Stimulated activated CD4-positive, alpha-beta T cell treated with anti-CD3 and anti-CD28 coated beads, Interleukin-4, amount 100 ng/mL, for 24 hours (primary cell): ENCODE results near the gene CPXM2.

ENCODE experiments used
- DNase-seq: peaks from one replicate; pipeline ENCODE4 v3.0.0-alpha.2; 2020

Gene CPXM2

DNA sequence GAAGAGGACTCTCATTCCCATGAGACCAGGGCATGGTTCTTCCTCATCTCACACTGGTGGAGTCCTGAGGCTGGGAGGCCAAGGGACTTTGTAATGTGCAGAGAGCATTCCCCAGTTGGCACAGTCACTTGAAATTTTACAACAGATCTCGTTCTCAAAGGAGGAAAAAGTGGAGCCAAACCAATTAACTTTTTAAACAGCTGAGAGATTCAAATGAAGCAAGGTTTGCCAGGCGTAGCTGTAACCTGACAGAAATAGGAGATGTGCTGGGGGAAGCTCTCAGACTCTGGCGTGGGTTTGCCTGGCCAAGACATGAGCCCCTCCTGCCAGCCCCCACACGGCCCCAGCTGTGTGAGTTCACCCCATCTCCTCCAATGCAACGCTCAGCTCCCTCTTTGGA, 12.0 kb upstream of the CPXM2 start:
- no peak for DNase-seq

DNA sequence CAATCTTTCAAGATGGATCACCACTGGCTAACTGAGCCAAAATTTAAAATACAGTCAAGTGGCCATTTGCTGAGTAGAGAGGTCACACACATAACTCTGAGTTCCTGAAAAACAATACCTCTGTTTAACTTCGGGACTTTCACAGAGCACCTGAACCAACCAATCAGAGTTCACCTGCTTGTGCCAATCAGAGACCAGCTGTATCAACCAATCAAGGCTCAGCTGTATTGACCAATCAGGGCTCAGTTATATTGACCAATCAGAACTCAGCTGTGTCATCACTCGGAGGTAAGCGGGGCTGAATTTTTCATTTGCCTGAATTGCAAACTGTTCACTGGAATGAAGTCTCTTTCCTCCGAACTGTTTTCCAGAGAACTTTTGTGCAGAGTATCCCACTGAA, 10.0 kb upstream of the CPXM2 start:
- DNase-seq = no peak

DNA sequence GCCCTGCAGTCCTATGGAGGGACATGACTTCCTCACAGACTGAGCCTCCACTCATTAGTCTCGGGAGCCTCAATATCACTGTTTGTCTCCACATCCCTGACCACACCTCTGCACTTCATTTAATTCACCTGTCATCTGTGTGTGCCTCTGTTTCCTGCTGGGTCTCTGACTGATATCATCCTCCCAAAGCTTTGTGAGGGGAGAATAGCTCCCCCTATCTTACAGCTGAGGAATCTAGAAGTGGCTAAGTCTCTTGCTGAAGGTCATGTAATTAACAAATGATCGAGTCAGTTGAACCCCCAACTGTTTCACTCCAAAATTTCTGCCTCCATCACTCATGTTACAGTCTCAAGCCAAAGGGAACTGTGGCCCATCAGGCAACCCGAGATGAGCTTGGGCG, 5.5 kb upstream of the CPXM2 start:
- DNase-seq = no peak

DNA sequence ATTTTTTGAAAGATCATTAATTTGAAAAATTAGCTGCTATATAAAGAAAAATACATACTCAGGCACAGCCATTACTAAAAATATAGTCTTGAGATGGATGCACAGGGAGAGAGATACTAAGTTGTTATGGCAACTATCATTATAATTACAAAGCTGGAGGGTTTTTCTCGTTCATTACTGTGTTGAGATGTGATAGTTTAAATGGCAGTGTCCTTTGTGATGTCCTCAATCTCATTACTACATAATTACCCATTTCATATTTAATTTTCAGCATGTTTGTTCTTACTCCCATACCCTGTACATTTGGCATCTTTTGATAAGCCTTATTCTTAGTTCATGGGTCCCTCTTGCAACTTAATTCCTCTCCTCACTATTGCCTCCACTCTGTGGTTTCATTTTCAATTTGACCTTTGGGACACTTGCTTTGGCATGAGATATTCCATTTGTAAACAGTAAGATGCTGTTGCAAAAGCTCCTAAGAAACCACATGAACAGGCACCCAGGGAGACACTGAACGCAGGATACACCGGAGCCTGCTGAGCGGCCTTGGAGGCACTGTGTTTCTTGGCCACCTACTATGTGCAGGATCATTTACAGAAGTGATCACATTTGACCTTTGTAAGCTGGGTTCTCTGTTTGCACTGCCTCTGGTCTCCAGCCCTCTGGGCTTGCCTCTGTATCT, 4.8 kb upstream of the CPXM2 start:
- DNase-seq = no peak

DNA sequence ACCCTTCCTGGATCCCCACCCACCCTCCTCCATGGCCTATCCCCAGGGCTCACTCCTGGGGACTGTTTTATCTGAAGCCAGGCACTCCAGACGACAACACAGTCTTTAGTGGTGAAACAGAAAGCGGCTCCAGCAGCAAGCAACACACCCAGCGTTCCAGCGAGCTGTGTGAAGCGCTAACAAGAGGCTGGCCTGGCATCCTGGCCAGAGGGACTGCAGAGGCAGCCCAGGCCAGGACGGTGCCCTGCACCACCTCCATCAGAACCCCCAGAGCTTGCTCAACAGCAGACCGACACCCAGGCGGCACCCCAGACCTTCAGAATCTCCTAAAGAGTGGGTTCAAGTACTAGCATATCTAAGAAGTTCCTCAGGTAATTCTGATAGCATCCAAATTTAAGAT, 2.0 kb upstream of the CPXM2 start:
- no peak for DNase-seq

DNA sequence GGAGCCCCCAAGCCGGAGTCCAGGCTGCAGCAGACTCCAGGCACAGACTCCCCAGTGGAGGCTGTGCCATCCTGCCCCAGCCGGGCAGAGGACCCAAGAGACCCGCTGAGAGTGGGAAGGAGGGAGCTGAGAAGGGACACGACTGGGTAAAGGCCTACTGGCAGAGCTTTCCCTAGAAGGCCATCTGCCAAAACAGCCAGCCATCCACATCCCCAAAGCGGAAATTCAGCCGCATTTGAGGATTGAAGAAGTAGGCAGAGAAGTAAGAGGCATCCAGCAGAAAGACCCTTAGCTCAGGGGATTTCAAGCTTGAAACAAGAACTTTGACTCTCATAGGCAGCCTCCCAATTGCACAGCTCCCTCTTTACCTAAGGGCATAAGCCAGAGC, 857 bp downstream of the CPXM2 start:
- no peak for DNase-seq

DNA sequence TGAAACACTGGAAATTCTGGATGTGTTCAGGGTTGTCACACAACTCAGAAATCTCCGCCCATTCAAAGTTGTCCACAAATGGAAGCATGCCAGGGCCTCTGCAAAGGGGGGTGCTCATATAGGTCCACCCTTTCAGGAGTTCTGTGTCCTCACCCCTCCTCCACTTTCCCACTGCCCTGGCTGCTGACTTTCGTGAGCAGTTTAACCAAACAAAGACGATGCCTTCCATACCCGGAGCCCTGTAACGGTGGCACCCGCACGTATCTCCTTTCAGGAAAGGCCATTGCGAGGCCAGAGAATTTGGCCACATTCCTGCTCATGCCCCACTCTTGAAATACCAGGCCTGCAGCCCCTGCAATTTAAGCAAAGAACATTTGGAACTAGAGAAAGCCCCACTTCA, 1.4 kb downstream of the CPXM2 start:
- DNase-seq = no peak

DNA sequence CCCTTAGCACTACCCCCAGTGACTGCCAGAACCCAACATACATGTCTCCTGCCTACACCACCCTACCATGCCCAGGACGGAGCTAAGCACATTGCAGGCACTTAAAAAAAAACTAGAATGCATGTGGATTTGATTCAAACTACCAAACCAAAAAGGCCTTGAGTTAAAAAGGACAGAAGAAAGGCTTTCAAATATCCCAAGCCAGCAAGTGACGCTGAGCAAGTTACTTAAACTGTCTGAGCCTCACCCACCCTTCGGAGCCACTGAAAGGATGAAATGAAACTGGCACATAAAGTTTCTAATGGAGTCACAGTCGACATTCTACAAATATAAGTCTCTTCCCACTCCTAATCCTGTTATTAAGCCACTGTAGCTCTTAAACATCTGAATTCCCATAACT, 1.8 kb downstream of the CPXM2 start:
- no peak for DNase-seq

DNA sequence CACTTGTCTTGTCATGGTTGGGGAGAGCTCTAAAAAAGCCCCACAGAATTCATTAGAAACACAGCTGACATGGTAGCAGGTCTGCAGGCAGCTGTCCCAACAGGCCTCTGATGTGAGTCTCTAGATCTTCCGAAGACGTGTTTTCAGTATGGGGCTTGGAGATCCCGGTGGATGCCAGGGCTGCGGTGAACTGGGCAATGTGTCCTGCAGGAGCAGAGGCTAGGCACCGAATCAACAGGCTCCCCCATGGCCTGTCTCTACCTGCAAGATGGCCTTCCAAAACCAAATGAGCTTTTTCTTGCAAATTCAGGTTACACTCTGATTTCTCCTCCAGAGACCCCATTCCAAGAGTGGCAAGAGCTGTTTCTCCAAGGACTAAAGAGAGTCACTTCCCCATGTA, 2.9 kb downstream of the CPXM2 start:
- no peak for DNase-seq

DNA sequence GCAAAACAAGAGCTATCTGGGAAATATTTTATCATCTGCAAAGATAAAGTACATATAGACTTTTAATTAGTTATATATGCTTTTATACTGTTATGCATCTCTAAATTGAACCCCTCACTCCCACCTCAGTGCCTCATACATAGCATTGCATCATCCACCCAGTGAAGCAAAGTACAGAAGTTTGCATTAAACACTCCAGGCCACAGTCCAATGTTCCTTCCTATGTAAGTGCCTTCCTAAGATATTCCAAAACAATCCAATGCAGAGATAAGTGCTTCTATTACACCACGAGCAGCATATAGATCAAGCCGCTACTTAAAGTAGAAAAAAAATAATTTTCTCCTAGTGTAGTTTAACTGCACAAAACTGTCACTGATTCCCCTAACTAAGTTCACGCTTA, 3.4 kb downstream of the CPXM2 start:
- DNase-seq = no peak

DNA sequence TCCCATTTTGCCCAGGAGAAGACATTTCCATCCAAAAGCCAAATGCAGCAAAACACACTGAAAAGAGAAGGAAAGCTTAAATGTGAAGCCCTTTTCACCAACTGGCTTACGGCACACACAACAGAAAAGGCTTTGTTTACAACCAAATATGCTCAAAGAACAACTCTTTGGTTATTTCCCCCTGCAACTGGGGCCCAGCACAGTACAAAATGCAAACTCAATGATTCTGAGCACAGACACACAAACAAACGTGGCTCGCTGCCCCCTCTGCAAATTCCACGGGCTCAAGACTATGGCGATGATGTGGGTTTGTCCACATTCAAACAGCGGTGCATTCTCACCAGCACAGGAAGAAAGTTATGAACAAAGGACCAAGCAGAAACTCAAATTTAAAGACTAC, 5.3 kb downstream of the CPXM2 start:
- no peak for DNase-seq

DNA sequence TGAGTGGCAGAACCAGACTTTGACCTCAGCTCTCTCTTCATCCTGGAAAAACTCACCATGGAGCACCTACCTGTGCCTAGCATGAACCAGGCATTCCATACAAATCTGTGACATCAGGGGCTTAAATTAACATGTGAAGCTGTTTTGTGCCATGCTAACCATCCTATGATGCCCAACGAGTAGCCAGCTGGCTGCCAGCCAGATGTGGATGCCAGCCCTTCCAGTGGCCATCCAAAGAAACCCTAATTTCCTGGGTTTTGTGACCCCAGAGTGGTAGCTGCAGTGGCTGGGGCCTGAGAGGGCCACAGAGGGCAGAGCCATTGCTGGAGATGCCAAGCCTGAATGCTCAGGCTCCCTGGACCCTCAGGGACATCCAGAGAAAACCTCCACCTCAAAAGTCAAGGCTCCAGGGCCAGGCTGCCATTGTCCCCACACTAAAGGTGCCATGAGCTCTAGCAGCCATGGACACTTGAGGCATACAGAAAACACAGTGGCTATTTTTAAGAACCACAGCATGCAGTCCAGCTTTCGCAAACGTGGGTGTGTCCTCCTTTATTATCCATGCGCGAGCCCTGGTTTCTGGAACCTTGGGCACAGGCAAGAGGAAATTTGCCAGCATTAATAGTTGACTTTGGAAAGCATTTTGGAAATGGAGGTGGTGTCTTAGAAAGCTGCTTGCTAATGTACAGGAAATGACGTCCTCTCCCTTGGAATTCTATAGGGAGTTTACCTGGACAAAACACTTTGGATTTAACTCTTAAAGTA, 6.0 kb downstream of the CPXM2 start:
- DNase-seq = no peak

DNA sequence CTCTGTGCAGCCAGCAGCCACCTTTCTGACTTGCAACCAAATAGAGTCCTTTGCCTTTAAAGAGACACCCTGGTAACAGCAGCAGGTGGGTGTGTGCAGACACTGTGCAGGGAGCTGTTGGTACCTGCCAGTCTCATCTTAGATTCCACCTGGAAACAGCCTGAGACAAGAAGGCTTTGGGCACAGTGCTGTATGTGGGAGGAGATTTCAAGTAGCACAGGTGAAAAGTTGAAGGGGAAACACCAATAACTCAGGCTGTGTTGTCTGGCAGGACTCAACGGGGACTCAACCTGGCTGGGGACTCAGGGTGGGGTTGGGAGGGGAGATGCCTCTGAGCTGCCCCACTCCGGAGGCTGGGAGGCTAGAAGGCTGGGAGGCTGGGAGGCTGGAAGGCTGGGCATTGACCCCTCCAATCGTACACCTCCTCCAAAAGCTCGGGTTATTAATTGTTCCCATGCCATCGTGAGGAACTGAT, 6.7 kb downstream of the CPXM2 start:
- DNase-seq = no peak

DNA sequence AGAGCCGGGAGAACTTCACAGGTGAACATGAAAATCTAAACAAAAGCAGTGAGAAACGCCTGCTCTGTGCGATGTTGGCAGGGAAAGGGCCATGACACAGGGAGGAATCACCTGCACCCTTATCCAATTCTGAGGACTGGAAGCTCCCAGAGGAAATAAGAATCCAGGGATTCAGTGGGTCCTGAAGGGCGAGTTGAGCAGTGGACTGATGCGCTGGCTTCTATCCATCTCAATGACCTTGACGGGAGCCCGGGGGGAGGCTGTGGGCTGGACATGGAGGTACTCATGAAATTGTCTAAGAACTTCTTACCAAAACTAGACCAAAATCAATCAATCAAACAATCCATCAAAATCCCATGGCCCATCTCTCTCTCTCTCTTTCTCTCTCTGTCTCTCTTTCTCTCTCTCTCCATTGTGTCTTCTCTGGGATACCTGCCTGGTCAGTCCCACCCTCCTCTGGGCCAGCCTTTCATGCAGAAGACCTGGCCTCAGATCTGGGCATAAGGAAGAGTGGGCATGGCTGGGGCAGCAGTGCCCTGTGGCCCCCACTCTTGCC, 7.2 kb downstream of the CPXM2 start:
- DNase-seq = no peak

DNA sequence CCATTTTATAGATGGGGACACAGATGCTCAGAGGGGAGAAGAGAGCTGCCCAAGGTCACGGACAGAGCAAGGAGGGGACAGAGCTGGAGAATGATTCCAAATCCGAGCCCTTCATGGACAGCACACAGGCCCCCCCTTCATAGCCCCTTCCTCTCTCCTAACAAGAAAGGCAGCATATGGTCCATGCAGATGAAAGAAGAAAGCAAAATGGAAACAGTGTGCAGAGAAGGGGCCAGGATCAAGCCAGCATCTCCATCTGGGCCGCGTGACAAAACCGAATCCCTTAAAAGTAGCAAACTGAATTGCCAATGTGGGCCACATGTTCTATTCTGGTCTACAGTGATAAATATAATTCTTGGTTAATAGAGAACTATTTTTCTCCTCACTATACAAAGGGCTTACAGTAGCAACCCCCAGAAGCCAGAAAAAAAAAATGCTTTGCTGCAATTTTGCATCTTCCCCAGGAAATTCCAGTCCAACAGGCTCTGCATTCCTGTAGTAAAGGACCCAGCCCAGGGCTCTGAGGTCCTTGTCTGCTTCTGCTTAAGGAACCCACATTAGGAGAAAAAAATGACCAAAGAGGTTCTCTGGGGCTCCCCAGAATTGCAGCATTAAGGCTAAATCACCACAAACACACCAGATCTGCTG, 7.8 kb downstream of the CPXM2 start:
- DNase-seq = no peak

DNA sequence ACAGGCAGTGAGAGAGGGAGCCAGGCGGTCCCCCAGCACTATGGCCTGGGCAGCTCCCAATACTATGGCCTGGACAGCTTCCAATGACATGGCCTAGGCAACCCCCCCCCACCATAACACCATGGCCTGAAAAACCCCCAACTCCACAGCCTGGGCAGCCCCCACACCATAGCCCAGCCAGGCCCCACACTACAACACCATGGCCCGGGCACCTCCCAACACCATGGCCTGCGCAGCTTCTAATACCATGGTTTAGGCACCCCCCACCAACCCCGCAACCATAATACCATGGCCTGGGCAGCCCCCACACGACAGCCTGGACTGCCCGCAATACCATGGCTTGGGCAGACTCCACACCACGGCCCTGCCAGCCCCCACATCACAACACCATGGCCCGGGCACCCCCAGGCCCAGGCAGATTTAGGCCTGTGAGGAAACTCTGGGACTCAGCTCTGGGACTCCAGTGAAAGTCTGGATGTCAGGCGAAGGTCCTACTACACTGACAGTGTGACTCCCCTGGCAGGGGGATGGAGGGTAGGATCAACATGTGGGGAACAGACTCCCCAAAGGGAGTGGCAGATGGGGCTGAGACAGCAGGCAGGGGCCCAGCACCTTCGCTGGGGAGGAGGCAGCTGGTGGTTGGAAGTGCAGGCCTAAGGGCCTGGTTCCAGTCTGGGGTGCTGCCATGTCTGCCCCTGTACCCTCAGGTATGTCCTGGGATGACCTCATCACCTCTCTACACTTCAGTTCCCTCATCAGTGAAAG, 8.7 kb downstream of the CPXM2 start:
- no peak for DNase-seq

DNA sequence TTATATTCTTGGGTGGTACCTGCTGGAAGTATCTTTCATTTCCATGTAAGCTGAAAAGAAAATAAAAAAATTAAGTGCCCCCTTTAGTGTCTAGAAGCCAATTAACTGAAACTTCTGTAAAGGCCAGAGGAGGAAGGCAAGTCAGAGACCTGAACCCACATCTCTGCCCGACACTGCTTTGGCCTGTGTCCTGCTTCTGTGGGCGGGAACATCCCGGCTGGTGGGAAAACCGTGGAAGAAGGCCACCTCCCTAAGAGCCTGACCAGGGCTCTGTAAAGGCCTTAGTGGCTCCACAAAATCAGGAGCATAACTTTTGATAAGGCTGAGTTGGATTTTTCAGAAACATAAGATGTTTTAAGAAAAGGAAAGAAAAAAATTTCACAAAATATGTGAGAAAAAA, 9.4 kb downstream of the CPXM2 start:
- DNase-seq = no peak

DNA sequence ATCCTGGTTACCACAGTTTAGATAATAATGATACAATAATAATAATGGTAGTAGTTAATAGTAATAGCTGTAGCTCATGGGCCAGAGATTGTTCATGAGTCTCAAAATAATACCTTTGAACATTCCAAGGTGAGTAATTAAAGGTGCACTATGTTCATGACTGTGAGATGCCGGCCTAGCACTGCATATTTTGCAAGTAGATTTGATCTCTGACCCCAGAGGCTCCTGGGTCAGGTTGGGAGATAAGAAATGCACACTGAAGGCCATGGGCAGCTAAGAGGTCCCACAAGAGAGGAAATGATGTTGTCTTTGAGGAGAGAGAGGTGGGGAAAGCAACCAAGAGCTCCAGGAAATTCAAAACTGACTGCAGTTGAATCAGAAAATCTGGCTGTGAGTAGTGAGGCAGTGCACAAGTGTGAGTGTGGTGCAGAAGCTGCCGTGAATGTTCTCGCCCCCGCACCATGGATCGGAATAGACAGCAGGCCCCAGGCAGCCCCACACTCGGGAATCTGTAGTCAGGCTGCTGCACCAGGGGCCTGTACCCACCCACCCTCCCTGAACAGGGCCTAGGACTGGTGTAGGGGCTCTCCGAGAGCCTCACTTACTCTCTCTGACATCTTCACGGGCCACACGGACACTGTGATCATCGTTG, 11.9 kb downstream of the CPXM2 start:
- DNase-seq = no peak

DNA sequence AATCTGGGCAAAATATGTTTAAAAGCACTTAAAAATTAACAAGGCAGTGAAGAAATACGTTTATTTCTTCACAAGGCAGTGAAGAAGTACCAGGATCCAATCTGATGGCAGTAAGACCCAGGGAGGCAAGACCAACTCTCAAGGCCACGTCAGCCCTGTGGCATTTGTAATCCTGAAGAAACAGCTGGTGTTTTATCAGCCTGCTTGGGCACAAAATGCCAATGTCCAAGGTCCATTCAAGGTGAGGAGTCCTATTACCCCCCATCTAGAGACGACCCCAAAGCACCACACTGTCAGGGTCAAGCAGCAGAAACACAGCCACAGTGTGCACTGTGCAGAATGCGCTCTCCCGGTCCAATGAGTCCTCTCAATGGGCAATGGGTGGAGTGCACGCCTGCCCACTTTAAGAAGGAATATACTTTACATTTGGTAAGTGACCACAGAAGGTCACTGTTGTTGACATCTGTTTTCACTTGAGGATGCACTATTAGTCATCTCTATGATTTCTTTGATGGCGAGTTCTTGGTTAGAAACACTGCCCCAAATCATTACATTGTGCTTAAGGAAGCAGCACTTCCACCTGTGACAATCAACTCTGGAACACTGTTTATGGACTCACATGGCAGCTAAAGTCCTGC, 12.8 kb downstream of the CPXM2 start:
- no peak for DNase-seq

DNA sequence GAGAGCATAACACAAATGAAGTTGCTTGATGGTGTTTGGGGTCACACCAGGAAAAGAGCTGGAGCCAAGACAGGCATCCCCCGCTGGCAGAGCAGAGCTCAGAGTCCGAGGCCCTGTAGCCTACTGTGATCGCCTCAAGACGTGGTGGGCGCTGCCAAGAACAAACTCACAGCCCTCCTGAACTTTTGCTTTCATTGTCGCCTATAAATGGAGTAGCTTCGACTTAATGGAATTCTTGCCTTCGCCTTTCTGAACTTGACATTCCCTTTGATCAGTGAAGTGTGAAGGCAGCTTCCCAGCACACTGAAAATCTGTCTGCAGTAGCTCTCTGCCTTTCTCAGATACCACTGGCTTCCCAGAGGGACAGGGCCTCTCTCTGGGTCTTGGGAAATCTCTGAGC, 21.3 kb downstream of the CPXM2 start:
- DNase-seq = no peak

DNA sequence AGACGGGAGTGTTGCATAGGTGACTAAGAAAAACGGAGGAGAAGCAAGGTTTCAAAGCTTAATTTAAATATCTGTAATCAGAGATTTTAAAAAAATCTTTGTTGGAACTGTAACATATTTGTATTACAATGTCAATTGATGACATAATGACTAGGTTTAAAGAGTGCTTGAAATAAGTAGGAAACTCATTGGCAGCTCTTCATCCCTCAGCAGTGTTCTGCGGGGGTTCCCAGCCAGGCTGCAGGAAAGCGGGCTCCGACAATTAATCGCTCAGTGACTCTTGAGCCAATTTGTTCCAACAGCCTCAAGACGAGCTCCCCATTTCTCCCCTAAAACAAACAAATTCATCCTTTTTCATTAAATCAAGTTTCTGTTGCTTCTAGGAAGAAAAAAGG, 22.6 kb downstream of the CPXM2 start:
- no peak for DNase-seq
